GM18873 (cell line): ENCODE measurements around the gene OR51M1.

Experiments
- ATAC-seq: cut with Tn5 transposase; IDR thresholded peaks from one replicate; pipeline ENCODE4 v1.9.1; 2021; ENCODE audit warnings: mild to moderate bottlenecking, moderate library complexity, moderate number of reproducible peaks; ENCODE audit not compliant: unreplicated experiment, low FRiP score

The OR51M1 gene

GRCh38 chr11:5380740-5381342, 2.8 kb upstream of the OR51M1 start:
- ATAC-seq = peak; percentile 67

DNA sequence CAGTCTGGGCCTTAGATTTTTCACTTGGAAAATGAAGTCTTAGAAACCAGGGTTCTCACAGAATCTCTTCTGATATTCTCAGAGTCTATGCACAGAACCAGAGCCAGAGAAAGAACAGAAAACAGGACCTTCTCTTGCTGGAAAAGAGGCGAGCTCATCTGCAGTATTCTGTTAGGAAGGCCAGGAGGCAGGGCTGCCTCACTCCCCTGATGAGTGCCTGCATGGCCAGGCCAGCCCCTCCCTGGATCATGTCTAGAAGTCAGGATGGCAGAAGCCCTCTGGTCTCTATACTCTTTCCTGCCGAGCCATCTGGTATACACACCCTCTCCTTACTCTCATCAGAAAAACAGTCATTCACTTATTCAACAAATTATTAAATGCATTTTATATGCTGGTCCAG, 723 bp downstream of the OR51M1 start:
- no peak for ATAC-seq

DNA sequence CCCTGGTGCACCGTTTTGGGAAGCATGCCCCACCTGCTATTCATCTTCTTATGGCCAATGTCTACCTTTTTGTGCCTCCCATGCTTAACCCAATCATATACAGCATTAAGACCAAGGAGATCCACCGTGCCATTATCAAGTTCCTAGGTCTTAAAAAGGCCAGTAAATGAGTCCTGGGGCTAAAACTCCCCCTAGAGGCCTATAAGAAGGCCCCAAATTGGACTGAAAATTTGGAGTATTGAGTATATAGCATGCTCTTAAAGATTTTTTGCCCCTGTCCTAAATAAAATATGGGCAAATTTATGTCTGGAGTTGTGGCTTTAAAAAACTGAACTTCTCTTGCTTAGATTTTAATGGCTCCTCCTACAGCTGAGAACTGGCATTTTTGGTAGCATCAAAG, 6.6 kb downstream of the OR51M1 start:
- no peak for ATAC-seq

DNA sequence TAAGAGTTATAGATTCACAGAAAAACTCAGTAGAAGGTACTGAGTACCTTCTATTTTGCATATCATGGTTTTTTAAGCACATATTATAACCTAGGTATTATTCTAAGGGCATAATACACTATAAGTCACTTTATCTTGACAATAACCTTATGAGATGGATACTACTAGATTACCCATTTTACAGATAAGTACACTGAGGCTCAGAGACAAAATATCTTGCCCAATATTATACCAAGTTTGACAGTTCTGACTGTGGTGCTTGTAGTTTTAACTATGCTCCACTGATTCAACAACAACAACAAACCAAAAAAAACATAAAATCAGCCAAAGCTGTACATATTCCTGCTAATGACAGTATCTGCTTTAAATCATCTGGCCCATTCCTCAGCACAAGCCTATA, 10.5 kb downstream of the OR51M1 start:
- no peak for ATAC-seq

GRCh38 chr11:5398936-5399335, 15.3 kb downstream of the OR51M1 start:
- ATAC-seq = no peak

DNA sequence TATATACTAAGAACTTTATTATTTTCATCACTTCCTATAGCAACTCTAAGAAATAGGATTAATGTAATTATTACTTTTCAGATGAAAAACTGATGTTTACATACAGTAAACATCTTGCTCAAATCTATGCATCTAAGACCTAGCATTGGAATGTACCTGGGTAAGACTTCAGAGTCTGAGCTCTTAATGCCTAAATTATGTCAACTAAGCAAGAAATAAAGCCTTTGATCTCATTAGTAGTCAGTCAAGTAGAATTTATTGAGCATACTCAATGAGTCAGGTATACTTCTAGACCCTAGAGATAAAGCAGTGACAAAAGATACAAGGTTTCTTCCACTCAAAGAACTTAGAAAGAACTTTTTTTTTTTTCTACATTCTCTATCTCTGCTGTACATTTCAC, 21.6 kb downstream of the OR51M1 start:
- no peak for ATAC-seq

DNA sequence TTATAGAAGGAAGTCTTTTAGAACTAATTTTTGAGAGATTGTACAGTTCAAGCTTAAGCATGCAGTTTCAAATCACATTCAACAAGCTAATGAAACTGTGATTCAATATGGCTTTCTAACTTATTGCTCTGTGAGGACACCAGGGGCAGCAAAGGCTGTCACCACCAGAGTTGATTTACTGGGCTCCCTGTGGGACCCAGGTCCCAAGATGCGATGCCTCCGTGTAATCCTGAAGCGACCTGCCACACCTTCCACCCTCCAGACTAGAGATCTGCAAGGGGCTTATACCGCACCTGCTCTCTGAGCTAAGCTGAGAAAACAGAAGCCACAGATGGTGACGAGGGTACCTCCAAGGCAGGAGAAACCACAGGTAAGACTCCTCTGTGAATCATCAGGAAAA, 37.4 kb downstream of the OR51M1 start:
- no peak for ATAC-seq

- ATAC-seq = no peak
These were observed 38.2 kb downstream of the OR51M1 start, which contains the start of gene OR51Q1 for GRCh38 chr11:5421811-5422210. Gene OR51Q1, plus strand, starts transcription at chr11:5422111. Its CDS starts 90 bp downstream, at chr11:5422201.

- ATAC-seq = no peak
These were observed 39.5 kb downstream of the OR51M1 start for GRCh38 chr11:5423131-5423530.

DNA sequence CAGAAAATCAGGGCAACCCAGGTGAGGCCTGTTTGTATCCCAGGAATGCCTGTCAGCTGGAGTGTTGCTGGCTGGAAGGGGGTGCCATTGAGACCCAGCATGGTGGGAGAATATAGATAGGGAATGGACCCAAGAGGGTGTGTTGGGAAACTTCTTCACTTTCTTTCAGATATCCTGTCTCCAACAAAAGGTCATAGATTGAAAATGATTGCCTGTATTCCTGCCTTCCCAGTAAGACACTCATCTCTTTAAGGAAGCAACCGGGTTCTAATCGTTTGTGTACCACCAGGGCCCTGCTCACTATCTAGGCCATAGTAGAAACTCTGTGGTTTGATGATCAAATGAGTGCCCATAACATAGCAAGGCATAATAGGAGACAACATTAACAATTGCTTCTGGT, 57.8 kb downstream of the OR51M1 start, which contains the start of gene OR51I1:
Gene OR51I1, minus strand, starts transcription at position 101 of the 400 bp plus-strand sequence. Its CDS starts 0 bp downstream, at position 101.
- no peak for ATAC-seq
